Endodermal cell (in vitro differentiated cells): ENCODE data around the gene CIP2A. TPM values are rescaled to one million over a fixed set of nuclear protein-coding genes. Genes with fewer than 3 reads are reported as not detected.

Experiments
- DNase-seq: peaks from one replicate; pipeline ENCODE4 v3.0.0-alpha.2; 2017
- H3K27ac ChIP-seq: 2 replicates; pipeline ENCODE4 v1.5.1; 2013; ENCODE audit warnings: mild to moderate bottlenecking, low read depth, low read length, moderate library complexity
- H3K27me3 ChIP-seq: 2 replicates; pipeline ENCODE4 v1.6.1; 2013; ENCODE audit warnings: mild to moderate bottlenecking, low read length, moderate library complexity; ENCODE audit not compliant: insufficient read depth, control insufficient read depth, poor library complexity, severe bottlenecking
- H3K36me3 ChIP-seq: 2 replicates; pipeline ENCODE4 v1.7.0; 2013; ENCODE audit warnings: mild to moderate bottlenecking, low read length, moderate library complexity; ENCODE audit not compliant: control insufficient read depth, insufficient read depth
- H3K4me1 ChIP-seq: one replicate; pipeline ENCODE4 v1.7.0; 2013; ENCODE audit warnings: low read length; ENCODE audit not compliant: control insufficient read depth, insufficient read depth
- H3K4me3 ChIP-seq: 2 replicates; pipeline ENCODE4 v1.5.1; 2013; ENCODE audit warnings: mild to moderate bottlenecking, low read length, moderate library complexity
- H3K9ac ChIP-seq: 2 replicates; pipeline ENCODE4 v1.6.1; 2013; ENCODE audit warnings: mild to moderate bottlenecking, low read length, moderate library complexity; ENCODE audit not compliant: poor library complexity, severe bottlenecking; ENCODE audit errors: extremely low read depth
- H3K9me3 ChIP-seq: 2 replicates; pipeline ENCODE4 v1.6.1; 2013; ENCODE audit warnings: mild to moderate bottlenecking, low read length, moderate library complexity; ENCODE audit not compliant: control insufficient read depth
- H3K27ac Mint-ChIP-seq: 2 replicates; pipeline ENCODE4 v1.8.0; 2020; ENCODE audit warnings: mixed read lengths
- H3K27me3 Mint-ChIP-seq: 2 replicates; pipeline ENCODE4 v1.8.0; 2021; ENCODE audit warnings: mild to moderate bottlenecking, mixed read lengths; ENCODE audit not compliant: insufficient read depth
- H3K36me3 Mint-ChIP-seq: 2 replicates; pipeline ENCODE4 v1.8.0; 2020; ENCODE audit warnings: low read depth, mixed read lengths
- H3K4me1 Mint-ChIP-seq: 2 replicates; pipeline ENCODE4 v1.8.0; 2020; ENCODE audit warnings: mixed read lengths
- H3K4me3 Mint-ChIP-seq: 2 replicates; pipeline ENCODE4 v1.8.0; 2020; ENCODE audit warnings: mild to moderate bottlenecking, moderate library complexity, mixed read lengths
- H3K9me3 Mint-ChIP-seq: 2 replicates; pipeline ENCODE4 v1.8.0; 2020; ENCODE audit warnings: mild to moderate bottlenecking, mixed read lengths
- WGBS, 2 experiments: methylation state at CpG; one replicate each; pipeline versions ENCODE4 v1.1.5 to v1.1.7; 2013; ENCODE audit warnings: missing lambda C conversion rate in 2 of 2, mixed read lengths in 1 of 2; ENCODE audit not compliant: insufficient coverage in 1 of 2, insufficient read length in 1 of 2; 5-methylcytosine and 5-hydroxymethylcytosine counted together
- total RNA-seq, 2 donors: library from RNA; stranded (reverse); fragmentation: NEBNext Ultra II Directional in 1 of 2; extraction: Animal tissue kit (Norgen Biotek cat#: 25700) in 1 of 2; gene quantifications; 2 replicates in 1 of 2; 3 replicates in 1 of 2; pipeline ENCODE4 v1.2.1, GENCODE V29; 2021
- TF ChIP-seq, protein P1 (sequence below): fragments of 200-600 bp; sonication (generic); conservative IDR thresholded peaks from 2 replicates; pipeline ENCODE4 v1.5.0; 2021; ENCODE audit warnings: antibody characterized with exemption, mild to moderate bottlenecking

CIP2A gene
- total RNA-seq, 2 donors from 2014 or later: 30.3 to 43.6 TPM

DNA sequence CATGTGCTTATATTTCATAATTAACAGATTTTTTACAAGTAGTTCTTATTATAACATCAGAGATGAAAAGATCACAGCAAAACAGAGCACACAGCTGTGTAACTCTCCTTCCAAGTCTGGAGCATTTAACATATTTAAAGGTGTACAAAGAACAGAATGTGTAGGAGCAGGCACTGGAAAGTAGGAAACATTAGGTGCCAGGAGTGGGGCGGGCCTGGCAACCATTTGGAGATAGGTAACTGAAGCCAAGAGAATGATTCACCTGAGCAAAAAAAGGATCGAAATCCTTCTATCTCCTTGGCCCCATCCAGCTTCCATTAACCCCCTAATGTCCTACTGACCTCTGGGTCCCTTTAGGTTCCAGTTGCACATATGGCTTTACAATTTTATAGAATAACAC lies 76.6 kb downstream of the CIP2A start:
- no peaks in the 10 kb centered on the region for H3K36me3 Mint-ChIP-seq
- no peak for DNase-seq

DNA sequence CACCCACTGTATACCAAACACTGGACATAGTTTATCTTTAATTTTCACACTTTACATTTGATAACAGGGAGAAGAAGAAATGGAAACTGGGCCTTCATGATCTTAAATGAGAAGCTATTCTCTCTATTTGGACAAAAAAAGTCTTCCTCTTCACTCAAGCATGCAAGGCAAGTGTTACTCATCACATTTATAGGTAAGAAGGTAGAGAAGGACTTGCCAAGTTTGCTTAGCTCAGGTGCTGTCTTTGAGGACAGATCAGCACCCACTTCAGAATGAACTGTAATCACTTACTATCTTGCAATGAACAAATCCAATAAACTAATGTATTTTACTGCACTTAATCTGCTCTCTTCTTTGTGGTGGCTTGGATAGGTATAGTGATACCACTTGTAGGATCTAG lies 77.7 kb downstream of the CIP2A start:
- no peaks in the 10 kb centered on the region for H3K27me3 Mint-ChIP-seq
- no peak for DNase-seq
- H3K36me3 ChIP-seq: no peaks in the 10 kb centered on the region
- no peak overlapping the region for H3K9ac ChIP-seq
- no peak overlapping the region for H3K27ac Mint-ChIP-seq
- no peaks in the 10 kb centered on the region for H3K4me1 Mint-ChIP-seq
- no peaks in the 10 kb centered on the region for H3K9me3 Mint-ChIP-seq
- no peaks in the 10 kb centered on the region for H3K9me3 ChIP-seq
- no peak overlapping the region for H3K4me3 Mint-ChIP-seq
- no peaks in the 10 kb centered on the region for H3K4me1 ChIP-seq
- H3K27me3 ChIP-seq: no peaks in the 10 kb centered on the region
- TF ChIP-seq, protein P1, sequence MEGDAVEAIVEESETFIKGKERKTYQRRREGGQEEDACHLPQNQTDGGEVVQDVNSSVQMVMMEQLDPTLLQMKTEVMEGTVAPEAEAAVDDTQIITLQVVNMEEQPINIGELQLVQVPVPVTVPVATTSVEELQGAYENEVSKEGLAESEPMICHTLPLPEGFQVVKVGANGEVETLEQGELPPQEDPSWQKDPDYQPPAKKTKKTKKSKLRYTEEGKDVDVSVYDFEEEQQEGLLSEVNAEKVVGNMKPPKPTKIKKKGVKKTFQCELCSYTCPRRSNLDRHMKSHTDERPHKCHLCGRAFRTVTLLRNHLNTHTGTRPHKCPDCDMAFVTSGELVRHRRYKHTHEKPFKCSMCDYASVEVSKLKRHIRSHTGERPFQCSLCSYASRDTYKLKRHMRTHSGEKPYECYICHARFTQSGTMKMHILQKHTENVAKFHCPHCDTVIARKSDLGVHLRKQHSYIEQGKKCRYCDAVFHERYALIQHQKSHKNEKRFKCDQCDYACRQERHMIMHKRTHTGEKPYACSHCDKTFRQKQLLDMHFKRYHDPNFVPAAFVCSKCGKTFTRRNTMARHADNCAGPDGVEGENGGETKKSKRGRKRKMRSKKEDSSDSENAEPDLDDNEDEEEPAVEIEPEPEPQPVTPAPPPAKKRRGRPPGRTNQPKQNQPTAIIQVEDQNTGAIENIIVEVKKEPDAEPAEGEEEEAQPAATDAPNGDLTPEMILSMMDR: no peak
- H3K4me3 ChIP-seq: no peak overlapping the region
- H3K27ac ChIP-seq: no peak overlapping the region
- H3K36me3 Mint-ChIP-seq: no peaks in the 10 kb centered on the region

More for the DNA sequence above, 76.6 kb downstream of the CIP2A start:
- H3K4me1 Mint-ChIP-seq: peaks cover 3% of the 10 kb centered on the region
- Histone ChIP-seq H3K4me3 (no peak overlapping the region), H3K4me1 (no peaks in the 10 kb centered on the region), H3K27ac (no peak overlapping the region), H3K36me3 (no peaks in the 10 kb centered on the region), H3K9ac (no peak overlapping the region), H3K27me3 (no peaks in the 10 kb centered on the region), H3K9me3 (no peaks in the 10 kb centered on the region)
- H3K9me3 Mint-ChIP-seq: no peaks in the 10 kb centered on the region
- 80 to 88% methylated on average over 1 to 2 of the region's 2 CpGs for WGBS, 2 experiments
- no peaks in the 10 kb centered on the region for H3K27me3 Mint-ChIP-seq
- H3K27ac Mint-ChIP-seq: no peak overlapping the region
- TF ChIP-seq, protein P1: no peak
- H3K4me3 Mint-ChIP-seq: no peak overlapping the region

DNA sequence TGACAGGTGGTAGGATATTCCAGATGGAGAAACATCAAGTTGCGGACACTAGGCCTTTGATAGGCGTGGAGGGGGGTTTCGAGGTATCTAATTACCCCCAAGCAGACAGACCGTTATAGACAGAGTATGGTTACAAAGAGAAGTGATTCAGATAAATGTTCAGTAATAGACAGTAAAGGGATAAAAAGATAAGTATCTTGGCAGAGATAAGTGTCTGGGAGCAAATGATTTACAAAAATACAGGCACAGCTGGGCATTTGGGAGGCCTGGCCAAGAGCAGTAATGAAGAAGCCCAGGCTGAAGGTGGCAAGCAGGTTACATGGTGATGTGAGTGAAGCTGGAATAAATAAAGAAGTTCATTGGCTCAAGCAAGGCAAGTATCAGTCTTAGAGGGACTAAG lies 78.2 kb downstream of the CIP2A start:
- Mint-ChIP-seq H3K36me3 (no peaks in the 10 kb centered on the region), H3K4me1 (no peaks in the 10 kb centered on the region), H3K9me3 (no peaks in the 10 kb centered on the region), H3K27me3 (no peaks in the 10 kb centered on the region), H3K27ac (no peak overlapping the region), H3K4me3 (no peak overlapping the region)
- Histone ChIP-seq H3K27me3 (no peaks in the 10 kb centered on the region), H3K9ac (no peak overlapping the region), H3K4me3 (no peak overlapping the region), H3K36me3 (no peaks in the 10 kb centered on the region), H3K27ac (no peak overlapping the region), H3K9me3 (no peaks in the 10 kb centered on the region), H3K4me1 (no peaks in the 10 kb centered on the region)
- TF ChIP-seq, protein P1: no peak
- no peak for DNase-seq
- 83 to 92% methylated on average over 1 to 4 of the region's 4 CpGs for WGBS, 2 experiments
